ENCODE results near the gene DEPDC7.

The DEPDC7 gene

DNA sequence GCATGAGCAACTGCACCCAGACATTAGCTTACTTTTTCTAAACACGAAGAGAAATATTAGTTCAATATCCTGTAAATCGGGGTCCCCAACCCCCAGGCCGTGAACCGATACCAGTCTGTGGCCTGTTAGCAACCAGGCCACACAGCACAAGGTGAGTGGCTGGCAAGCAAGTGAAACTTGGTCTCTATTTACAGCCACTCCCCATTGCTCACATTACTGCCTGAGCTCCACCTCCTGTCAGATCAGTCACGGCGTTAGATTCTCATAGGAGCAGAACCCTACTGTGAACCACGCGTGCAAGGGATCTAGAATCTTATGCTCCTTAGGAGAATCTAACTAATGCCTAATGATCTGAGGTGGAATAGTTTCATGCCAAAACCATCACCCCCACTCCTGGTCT is 27.8 kb upstream of the DEPDC7 start:
- in situ Hi-C loops (cut with MboI; ENCODE audit: low sequenced_read_pairs, unreplicated experiment), result no loop called here
- TF ChIP-seq, protein P1, sequence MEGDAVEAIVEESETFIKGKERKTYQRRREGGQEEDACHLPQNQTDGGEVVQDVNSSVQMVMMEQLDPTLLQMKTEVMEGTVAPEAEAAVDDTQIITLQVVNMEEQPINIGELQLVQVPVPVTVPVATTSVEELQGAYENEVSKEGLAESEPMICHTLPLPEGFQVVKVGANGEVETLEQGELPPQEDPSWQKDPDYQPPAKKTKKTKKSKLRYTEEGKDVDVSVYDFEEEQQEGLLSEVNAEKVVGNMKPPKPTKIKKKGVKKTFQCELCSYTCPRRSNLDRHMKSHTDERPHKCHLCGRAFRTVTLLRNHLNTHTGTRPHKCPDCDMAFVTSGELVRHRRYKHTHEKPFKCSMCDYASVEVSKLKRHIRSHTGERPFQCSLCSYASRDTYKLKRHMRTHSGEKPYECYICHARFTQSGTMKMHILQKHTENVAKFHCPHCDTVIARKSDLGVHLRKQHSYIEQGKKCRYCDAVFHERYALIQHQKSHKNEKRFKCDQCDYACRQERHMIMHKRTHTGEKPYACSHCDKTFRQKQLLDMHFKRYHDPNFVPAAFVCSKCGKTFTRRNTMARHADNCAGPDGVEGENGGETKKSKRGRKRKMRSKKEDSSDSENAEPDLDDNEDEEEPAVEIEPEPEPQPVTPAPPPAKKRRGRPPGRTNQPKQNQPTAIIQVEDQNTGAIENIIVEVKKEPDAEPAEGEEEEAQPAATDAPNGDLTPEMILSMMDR (IDR thresholded peaks at IDR 0.05; ENCODE audit: borderline replicate concordance, control extremely low read depth, extremely low read depth, insufficient read depth, missing control alignments), result no peak
- DNase-seq (ENCODE audit: low spot score), result no peak

DNA sequence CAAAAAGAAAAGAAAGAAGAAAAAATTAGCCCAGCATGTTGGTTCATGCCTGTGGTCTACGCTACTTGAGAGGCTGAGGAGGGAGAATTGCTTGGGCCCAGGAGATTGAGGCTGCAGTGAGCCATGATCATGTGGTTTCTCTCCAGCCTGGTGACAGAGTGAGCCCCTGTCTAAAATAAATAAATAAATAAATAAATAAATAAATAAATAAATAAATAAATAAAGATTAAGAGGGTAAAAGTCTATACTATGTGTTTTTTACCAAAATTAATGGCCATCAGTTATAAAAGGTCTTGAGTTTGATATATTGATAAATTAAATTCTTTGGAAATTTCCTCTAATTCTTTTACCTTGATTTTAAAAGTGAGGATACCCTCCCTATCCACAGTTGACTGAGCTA is 25.2 kb upstream of the DEPDC7 start:
- TF ChIP-seq, protein P1 (IDR thresholded peaks at IDR 0.05; ENCODE audit: borderline replicate concordance, control extremely low read depth, extremely low read depth, insufficient read depth, missing control alignments), result no peak
- in situ Hi-C loops (cut with MboI; ENCODE audit: low sequenced_read_pairs, unreplicated experiment), result no loop called here
- no peak for DNase-seq (ENCODE audit: low spot score)

DNA sequence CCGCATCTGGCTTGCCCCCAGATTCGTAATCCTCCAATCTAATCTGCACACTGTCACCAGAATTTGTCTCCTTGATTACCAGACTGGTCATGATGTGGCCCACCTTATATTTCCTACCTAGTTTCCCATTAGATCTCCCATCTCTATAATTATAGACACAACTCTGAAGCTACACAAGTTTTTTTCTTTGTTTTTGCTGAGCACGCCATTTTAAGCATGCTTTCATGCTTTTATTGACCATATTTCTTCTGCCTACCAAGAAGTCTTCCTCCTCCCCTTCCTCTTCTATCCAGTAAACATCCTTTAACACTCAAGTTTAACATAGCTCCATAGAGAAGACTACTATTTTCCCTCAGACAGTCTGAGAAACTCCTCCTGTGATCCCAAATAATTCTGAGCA is 24.3 kb upstream of the DEPDC7 start:
- in situ Hi-C loops (cut with MboI; ENCODE audit: low sequenced_read_pairs, unreplicated experiment), result no loop called here
- TF ChIP-seq, protein P1 (IDR thresholded peaks at IDR 0.05; ENCODE audit: borderline replicate concordance, control extremely low read depth, extremely low read depth, insufficient read depth, missing control alignments), result no peak
- DNase-seq (ENCODE audit: low spot score), result no peak

DNA sequence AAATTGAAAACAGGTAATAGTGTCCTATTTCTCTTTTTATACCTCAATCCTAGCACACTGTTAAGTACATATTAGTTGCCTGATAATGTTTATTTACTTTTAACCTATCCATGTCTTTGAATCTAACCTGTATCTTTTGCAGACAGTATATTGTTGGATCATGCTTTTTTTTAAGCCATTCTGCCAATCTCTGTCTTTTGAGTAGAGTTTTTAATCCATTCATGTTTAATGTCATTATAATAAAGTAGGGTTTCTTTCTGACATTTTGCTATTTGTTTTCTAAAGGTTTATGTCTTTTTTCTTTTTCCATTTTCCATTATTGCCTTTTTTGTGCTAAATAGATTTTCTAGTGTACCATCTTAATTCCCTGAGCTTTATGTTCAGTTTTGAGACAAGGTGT is 23.8 kb upstream of the DEPDC7 start:
- in situ Hi-C loops (cut with MboI; ENCODE audit: low sequenced_read_pairs, unreplicated experiment), result no loop called here
- TF ChIP-seq, protein P1 (IDR thresholded peaks at IDR 0.05; ENCODE audit: borderline replicate concordance, control extremely low read depth, extremely low read depth, insufficient read depth, missing control alignments), result no peak
- DNase-seq (ENCODE audit: low spot score), result no peak

DNA sequence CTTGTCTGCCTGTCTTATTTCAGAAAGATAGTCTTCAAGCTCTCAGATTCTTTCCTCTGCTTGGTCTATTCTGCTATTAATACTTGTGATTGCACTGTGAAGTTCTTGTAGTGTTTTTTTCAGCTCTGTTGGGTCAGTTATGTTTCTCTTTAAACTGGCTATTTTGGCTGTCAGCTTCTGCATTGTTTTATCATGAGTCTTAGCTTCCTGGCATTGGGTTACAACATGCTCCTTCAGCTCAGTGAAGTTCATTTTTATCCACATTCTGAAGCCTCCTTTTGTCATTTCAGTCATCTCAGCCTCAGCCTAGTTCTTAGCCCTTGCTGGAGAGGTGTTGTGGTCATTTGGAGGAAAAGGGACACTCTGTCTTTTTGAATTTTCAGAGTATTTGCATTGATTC is 15.5 kb upstream of the DEPDC7 start:
- TF ChIP-seq, protein P1 (IDR thresholded peaks at IDR 0.05; ENCODE audit: borderline replicate concordance, control extremely low read depth, extremely low read depth, insufficient read depth, missing control alignments), result no peak
- DNase-seq (ENCODE audit: low spot score), result no peak
- in situ Hi-C loops (cut with MboI; ENCODE audit: low sequenced_read_pairs, unreplicated experiment), result no loop called here

DNA sequence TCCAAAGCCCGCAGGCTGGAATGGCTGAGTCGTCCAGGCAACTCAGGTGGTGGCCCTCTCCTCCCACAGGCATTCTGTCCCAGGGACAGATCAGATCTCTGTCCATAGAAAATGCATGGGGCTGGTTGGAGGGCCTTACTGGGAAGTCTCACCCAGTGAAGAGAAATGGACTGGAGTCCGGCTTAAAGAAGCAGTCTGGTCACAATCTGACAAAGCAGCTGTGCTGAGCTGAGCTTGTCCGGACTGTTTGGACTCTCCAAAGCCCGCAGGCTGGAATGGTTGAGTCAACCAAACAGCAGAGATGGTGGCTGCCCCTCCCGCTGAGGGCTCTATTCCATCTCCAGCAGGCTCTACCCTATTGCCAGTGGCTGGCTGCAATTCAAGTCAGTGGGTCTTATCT is 14.4 kb upstream of the DEPDC7 start:
- in situ Hi-C loops (cut with MboI; ENCODE audit: low sequenced_read_pairs, unreplicated experiment), result no loop called here
- TF ChIP-seq, protein P1 (IDR thresholded peaks at IDR 0.05; ENCODE audit: borderline replicate concordance, control extremely low read depth, extremely low read depth, insufficient read depth, missing control alignments), result no peak
- no peak for DNase-seq (ENCODE audit: low spot score)

Measured in GM13976 (cell line).